Hippocampal formation (tissue), 2 donors: ENCODE measurements around the gene CD38.
"Not testable (repeated sequence)": the region's sequence is repeated elsewhere in the genome, so short reads cannot be mapped to it uniquely, and the experiment has no call there.

Experiments
- DNase-seq, 2 donors: peaks; one replicate each; lab custom pipeline; 2025; lab: John Stamatoyannopoulos, UW

Gene CD38

DNA sequence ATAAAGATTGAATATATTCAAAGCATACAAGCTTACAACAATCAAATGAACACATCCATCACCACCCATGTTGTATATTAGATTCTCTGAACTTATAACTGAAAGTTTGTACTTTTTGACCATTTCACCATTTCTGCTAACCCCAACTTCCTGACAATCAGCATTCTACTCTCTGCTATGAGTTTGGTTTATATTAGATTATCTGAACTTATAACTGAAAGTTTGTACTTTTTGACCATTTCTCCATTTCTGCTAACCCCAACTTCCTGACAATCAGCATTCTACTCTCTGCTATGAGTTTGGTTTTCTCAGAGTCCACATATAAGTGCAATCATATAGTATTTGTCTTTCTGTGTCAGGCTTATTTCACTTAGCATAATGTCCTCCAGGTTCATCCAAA lies 15.7 kb upstream of the CD38 start:
- DNase-seq = not testable (repeated sequence)

DNA sequence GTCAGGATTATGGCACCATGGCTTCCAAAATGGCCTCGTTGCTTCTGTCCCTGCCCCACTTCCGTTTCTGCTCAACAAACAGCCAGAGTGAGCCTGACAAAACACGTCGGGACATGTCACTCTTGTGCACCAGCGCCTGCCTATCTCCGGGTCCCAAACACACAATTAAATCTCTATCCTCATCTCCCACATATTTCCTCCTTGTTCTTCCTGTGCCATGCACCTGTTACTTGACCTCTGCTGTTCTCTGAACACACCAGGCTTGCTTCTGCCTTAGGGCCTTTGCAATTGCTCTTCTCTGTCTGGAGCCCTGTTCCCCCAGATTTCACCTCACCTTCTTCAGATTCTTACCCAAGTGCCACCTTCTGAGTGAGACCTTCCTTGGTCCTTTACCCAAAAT lies 12.7 kb upstream of the CD38 start:
- no peak for DNase-seq

DNA sequence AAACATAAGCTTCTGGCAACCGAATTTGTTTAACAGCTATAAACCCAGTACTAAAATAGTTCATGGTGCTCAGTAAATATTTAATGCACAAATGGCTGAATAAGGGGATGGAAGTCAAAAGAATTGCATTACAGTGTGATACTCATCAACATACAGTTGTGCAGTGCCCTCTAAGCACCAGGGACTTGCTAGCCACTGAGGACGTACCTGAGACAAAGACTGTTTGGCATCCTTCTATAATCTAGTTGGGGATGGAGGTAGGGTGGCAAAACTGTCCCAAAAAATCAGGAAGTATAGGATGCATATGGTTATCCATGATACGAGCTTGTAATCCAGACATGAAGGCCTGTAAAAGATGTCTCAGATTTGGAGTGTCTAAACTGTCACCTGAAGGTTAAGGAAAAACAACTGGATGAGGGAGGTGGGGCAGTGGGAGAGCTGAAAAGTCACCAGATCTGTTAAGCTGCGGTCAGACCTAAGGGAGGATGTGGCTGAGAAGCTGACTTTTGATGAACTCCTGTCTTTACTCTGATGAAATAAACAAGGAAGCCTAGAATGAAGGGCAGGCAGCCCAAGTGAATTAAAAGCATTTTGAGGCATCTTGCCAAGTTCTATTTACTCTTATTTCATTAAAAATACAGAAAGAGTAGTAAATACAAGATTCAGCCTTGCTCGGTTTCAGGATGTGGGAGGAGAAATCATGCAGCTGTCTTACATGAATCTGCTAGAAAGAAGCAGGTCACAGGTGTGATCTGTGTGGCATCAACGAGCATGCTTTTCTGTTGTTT lies 12.0 kb upstream of the CD38 start:
- DNase-seq = no peak

DNA sequence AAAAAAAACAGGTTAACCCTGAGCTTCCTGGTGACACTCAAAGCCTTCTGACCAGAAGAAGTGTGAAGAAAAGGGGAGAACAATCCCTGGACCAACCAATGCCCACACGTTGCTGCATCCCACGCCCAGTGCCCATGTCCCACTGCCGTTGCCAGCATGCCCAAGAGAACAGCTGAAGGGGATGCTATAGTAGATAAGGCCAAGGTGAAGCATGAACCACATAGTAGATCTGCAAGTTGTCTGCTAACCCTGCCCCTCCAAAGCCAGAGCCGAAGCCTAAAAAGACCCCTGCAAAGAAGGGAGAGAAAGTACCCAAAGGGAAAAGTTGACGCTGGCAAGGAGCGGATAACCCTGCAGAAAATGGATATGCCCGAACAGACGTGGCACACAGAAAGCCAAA lies 11.3 kb upstream of the CD38 start:
- no peak for DNase-seq

DNA sequence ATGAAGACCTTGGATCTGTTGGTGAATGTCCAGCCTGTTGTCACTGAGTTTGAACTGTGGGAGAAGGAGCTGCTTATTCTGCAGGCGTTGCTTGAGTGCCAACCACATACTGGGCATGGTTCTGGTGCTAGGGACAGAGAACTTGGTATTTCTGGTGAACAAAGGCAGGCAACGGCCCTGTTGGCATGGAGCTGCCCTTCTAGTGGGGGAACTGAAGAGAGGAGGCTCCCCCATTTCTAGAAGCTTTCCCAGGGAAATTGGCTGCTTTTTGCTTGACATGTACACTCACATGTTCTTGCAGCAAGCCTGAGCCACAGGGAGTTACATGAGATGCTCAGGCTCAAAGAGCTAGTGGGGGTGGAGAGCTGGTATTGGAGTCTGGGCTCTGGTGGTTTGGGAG lies 8.9 kb upstream of the CD38 start:
- peak in 1 of 2 donors; percentile 7 for DNase-seq

DNA sequence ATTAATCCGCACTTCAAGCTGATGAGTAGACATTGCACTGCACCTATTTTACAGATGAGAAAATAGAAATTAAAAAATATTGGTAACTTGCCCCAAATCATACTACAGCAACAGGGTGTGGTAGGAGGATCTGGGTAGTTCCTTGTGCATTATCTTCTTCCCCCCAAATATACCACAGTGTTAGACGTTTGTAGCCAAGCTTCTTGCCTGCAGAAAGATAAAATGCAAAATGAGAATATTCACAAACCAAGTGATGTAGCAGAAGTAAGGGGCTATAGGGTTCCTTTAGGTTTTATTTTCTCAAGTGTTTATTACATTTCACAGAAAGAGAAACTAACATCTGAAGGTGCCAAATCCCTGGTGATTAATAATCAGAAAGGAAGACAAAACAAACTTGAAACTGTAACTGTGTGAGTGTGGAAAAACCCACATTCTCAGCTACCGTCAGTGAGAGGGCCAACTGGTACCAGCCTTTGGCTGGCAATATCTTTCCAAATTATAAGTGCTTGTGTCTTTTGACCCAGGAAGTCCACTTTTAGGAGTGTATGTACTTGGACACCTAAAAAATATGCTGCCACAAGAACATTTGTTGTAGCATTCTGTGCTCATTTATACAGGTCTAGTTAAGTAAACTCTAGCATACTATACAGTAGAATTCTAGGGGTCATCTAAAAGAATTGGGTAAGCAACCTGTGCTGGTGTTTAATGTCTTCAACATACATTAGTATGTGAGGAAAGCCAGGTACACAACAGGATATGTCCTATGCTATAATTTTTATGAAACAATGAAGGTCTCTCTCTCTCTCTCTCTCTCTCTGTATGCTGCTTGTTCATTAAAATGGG lies 6.7 kb upstream of the CD38 start:
- DNase-seq = no peak

DNA sequence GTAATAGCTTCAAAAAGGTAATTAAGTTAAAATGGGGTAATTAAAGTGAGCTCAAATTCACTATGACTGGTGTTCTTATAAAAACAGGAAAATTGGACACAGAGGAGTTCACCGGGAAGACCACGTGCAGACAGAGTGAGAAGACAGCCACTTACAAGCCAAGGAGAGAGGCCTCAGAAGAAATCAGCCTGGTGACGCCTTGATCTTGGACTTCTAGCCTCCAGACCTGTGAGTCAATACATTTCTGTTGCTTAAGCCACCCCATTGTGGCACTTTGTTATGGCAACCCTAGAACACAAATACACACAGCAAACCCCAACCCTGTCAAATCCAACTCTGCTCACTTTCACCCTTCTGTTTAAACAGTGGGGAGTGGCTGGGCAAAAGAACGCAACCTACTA lies 4.1 kb upstream of the CD38 start:
- no peak for DNase-seq

DNA sequence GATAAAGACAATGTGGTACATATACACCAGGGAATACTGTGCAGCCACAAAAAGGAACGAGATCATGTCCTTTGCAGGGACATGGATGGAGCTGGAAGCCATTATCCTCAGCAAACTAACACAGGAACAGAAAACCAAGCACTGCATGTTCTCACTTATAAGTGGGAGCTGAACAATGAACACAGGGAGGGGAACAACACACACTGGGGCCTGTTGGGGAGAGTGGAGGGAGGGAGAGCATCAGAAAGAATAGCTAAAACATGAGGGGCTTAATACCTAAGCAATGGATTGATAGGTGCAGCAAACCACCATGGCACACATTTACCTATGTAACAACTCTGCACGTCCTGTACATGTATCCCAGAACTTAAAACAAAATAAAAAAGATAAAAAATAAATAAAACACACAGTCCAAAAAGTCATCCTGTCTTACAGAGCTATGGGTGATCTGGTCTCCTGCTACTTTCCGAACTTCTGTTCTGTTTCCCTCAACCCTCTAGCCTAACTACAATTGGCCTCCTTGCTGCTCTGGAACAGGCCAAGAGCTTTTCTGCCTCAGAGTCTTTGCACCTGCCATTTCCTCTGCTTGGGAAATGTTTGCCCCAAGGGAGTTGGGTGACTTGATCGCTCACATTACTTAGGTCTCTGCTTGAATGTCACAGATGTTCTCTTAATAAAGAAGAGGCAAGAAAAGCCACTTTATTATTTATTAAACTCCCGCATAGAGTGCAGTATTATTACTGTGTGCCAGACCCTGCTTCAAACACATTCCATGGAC lies 1.1 kb upstream of the CD38 start:
- DNase-seq = no peak

DNA sequence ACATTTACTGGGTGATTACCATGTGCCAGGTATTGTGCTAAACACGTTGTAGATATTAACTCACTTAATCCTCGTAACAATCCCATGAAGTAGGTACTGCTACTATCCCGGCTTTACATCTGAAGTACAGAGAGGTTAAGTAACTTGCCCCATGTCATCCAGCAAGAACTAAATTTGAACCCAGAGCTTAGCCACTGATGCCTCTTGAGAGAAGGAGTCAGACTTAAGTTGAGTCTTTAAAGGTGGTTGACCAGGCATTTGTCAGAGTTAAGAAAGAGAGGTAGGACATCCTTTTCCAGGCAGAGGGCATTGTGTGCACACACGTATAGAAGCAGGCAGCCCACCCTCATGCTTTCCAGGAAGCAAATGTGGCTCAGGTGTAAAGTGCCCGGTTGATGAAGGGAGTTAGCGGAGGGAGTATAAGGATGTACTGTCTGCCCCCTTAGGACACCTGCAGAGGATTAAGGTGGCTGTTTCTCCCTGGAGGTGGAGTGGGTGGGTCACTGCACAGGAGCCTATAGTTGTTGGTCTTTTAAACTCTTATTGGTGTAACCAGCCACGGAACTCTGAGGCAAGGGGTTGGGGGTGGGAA lies 335 bp upstream of the CD38 start:
- DNase-seq = no peak

DNA sequence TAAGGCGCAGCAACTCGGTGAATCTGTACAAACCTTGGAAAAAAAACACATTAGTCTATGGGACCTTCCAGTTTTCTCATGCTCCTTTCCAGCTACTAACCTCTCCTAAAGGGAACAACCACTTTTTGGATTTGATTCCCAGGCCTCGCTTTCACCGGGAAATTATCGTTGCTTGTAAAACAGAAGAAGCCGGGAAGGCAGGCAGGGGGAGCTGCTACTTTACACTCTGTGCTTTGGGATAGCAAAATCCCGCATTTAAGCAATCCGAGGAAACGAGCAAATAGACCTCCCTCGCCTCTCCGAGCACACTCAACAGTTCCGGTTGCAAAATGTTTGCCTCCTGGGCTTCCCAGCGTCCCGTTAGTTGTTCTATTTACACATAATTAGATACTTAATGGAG lies 1.2 kb downstream of the CD38 start:
- peak; percentile 19 to 42 for DNase-seq

DNA sequence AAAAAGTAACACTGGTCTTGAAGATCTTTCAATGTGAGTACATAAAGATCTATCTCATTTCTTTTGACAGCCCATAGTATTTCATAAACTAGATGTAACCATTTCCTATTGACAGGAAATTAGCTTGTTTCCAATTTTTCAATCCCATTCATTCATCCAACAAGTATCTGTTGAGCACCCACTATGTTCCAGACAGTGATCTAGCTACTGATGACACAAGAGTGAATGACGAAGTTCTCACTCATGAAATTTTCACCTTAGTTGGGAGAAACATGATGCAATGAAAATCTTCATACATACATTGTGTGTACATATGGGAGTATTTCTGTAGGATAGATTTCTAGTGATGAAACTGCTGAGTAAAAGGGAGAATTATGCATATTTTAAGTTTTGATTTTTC lies 1.7 kb downstream of the CD38 start:
- DNase-seq = no peak

DNA sequence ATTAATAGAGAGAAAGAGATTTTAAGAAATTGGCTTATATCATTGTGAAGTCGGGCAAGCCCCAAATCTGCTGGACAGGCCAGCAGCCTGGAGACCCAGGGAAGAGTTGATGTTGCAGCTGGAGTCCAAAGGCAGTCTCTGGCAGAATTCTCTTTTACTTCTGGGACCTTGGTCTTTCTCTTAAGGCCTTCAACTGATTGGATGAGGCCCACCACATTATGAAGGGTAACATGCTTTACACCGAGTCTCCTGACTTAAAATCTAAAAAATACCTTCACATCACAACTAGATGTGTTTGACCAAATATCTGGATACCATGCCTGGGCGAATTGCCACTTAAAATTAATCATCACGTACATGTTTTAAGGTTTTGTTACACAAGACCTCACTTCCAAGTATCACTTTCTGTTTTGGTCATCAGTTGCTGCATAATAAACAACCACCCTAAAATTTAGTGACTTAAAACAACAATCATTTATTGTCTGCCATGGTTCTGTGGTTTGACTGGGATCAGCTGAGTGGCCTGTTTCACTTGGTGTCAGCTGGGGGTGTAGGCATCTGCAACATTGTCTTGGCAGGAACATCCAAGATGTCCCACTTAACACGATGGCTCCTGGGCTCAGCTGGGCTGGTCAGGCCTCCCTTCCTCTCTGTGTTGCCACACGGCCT lies 3.4 kb downstream of the CD38 start:
- DNase-seq = no peak

DNA sequence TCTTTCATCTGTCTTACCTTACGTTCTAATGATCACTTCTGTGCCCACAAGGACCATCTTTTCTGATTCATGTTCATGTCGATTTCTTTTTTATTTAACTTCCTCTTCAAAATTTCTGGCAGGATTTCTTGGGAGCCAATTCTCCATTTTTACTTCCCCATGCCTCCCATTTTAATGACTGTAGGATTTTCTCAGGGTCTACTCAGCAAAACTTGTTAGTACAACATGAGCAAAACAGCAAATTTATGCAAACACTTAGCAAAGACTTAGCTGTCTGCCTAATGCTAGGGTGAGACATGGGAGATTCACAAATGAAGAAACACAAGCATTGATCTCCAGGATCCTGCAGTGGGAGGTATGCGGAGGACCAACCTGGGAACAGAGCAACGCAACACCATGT lies 5.5 kb downstream of the CD38 start:
- DNase-seq = no peak

DNA sequence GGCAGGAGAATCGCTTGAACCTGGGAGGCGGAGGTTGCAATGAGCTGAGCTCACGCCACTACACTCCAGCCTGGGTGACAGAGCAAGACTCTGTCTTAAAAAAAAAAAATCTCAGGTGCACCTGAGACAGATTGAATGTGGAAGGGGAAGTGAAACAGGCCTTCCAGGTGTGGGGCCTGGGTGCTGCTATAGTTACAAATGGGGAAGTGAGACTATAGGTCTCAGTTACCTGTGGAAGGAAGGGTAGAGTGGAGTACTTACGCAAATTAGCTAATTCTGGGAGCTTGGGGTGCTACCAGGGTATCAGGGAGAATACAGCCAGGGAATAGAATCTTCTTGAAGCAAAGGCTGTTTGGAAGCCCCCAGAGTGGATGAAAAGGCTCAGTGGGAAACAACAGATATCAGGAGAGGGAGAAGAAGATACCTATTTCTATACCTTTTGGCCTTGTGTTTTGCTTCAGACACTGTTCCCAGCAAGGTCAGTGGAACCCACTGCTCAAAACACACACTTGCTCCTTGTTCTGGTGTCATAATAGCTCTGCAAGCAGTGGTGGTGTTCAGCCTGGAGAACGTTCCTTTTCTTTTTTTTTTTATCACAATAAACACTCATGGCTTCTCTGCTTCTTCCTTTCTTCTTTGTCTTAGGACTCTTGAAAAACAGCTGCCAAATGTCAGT lies 7.0 kb downstream of the CD38 start:
- no peak for DNase-seq

DNA sequence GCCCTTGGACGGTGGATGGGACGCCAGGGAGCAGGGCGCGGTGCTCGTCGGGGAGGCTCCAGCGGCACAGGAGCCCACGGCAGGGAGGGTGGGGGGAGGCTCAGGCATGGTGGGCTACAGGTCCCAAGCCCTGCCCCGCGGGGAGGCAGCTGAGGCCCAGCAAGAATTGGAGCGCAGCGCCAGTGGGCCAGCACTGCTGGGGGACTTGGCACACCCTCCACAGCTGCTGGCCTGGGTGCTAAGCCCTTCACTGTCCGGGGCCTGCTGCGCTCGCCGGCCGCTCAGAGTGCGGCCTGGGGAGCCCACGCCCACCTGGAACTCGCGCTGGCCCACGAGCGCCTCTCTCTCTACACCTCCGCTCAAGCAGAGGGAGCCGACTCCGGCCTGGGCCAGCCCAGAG lies 8.6 kb downstream of the CD38 start:
- no peak for DNase-seq

DNA sequence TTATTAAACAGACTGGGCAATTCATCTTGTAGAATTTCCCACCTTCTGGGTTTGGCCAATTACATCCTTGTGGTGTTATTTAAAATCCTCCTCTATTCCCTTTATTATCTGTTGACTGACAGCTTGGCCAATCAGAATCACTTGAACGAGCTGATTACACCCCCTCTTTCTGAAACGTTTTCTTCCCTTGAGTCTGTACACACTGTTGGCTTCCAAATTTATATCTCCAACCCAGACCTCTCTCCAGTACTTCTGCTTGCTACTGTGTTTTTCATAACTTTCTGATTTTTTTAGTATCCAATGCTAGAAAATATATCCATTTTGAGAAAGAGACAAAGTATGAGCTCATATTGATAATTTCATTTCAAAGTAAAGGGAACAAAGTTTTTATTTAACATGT lies 14.8 kb downstream of the CD38 start:
- DNase-seq = no peak

DNA sequence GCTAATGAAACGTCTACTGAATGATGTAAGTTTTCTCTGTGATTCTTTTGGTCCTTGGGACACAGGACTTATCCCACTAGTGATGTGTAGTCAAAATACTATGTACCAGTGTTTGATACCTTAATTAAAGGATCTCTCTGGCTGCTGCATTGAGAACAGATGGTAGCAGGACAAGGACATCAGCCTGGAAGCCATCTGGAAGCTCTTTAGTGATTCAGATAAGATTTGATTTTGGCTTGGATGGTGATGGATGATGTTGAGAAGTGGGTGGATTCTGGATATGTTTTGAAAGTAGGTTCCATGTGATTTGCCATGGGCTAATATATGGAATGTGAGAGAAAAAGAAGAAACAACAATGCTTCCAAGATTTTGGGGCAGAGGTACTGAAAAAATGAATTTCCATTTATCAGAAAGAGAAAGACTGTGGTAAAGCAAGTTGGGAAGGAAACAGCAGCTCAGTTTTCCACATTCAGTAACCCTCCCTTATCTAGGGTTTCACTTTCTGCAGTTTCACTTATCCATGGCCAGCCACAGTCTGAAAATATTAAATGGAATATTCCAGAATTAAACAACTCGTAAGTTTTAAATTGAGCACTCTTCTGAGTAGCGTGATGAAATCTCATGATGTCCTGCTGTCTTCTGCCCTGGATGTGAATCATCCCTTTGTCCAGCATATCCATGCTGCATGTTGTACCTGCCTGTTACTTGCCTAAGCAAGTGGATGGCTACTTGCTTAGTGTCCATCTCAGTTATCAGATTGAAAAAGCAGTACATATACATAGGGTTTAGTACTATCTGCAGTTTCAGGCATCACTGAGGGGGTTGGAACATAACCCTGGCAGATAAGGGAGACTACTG lies 15.6 kb downstream of the CD38 start:
- no peak for DNase-seq

DNA sequence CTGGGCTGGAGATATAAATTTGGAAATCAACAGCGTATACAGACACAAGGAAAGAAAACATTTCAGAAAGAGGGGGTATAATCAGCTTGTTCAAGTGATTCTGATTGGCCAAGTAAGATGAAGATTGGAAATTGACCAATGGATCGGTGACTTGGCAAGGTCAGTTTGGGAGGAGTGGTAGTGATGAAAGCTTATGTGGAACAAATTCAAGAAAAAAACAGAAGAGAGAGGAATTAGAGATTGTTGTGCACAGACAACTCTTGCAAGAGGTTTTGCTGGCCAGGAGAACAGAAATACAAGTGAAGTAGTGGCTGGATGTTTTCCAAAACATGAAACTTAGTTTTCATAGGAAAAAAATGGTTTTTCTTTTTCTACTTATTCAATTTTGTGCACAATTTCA lies 16.3 kb downstream of the CD38 start:
- DNase-seq = no peak

DNA sequence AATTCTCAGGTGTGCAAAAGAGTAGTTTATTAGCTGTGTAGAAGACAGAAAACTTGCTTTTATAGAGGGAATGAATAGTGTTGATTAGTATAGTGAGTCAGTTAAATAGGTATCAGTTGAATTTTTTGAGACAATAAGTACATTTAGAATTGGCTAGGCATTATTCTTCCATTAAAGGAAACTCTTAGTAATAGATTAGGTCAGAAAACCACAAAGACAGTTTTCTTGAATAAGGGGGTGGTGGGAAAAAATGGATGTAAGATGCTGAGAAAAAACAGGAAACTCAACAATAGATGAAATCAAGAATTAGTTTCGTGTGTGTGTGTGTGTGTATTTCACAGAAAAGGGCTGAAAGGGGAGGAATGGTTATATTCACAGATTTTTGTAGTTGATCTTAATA lies 16.8 kb downstream of the CD38 start:
- no peak for DNase-seq

DNA sequence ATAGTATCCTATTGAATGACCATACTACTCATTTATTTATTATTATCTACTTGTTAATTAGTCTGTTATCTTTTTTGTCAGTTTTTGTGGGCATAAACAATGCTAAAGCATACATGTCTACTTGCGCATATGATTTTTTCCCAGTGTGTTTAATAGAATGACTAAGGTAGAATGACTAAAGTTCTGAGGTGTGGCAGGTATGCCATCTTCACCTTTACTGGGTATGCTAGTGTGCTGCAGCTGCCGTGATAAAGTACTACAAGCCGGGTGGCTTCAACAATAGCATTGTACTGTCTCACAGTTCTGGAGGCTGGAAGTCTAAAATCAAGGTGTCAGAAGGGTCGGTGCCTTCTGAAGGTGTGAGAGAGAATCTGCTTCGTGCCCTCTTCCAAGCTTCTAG lies 19.2 kb downstream of the CD38 start:
- DNase-seq = no peak
